ENCODE data around the gene TMCC3. TPM values are rescaled to one million over a fixed set of nuclear protein-coding genes. Genes with fewer than 3 reads are reported as not detected.

The TMCC3 gene
- total RNA-seq, 1 donor from 2014 or later: 0.08 TPM

- no peak overlapping the region for H3K27ac Mint-ChIP-seq
- no peak for DNase-seq (ENCODE audit: low spot score)
- no peak overlapping the region for H3K4me3 Mint-ChIP-seq
- no peaks in the 10 kb centered on the region for H3K9me3 Mint-ChIP-seq
- intact Hi-C loops (cut with micrococcal nuclease): loop anchor here (10.0 kb wide), 1 partner anchor 234 kb away; no protein-coding TSS in a partner anchor
- peaks cover 3% of the 10 kb centered on the region for H3K27me3 Mint-ChIP-seq (ENCODE audit: insufficient read depth)
- H3K36me3 Mint-ChIP-seq (ENCODE audit: low read depth): no peaks in the 10 kb centered on the region
- H3K4me1 Mint-ChIP-seq (ENCODE audit: low read depth): peaks cover 10% of the 10 kb centered on the region
Observed at GRCh38 chr12:94538318-94538717, 112.0 kb downstream of the TMCC3 start.

- Mint-ChIP-seq H3K27ac (no peak overlapping the region), H3K36me3 (ENCODE audit: low read depth) (no peaks in the 10 kb centered on the region)
- intact Hi-C loops (cut with micrococcal nuclease): loop anchor here (10.0 kb wide), 1 partner anchor 232 kb away; no protein-coding TSS in a partner anchor
Observed at GRCh38 chr12:94536040-94536965, 114.1 kb downstream of the TMCC3 start.

GRCh38 chr12:94535510-94535921, 114.8 kb downstream of the TMCC3 start:
- Mint-ChIP-seq H3K9me3 (no peaks in the 10 kb centered on the region), H3K27me3 (ENCODE audit: insufficient read depth) (peaks cover 5% of the 10 kb centered on the region), H3K27ac (no peak overlapping the region), H3K36me3 (ENCODE audit: low read depth) (no peaks in the 10 kb centered on the region), H3K4me1 (ENCODE audit: low read depth) (peaks cover 17% of the 10 kb centered on the region), H3K4me3 (no peak overlapping the region)
- DNase-seq (ENCODE audit: low spot score): no peak
- intact Hi-C loops (cut with micrococcal nuclease): loop anchor here (10.0 kb wide), 1 partner anchor 231 kb away; no protein-coding TSS in a partner anchor

More at GRCh38 chr12:94536040-94536965, 114.1 kb downstream of the TMCC3 start:
- Mint-ChIP-seq H3K4me1 (ENCODE audit: low read depth) (peaks cover 17% of the 10 kb centered on the region), H3K9me3 (no peaks in the 10 kb centered on the region), H3K4me3 (no peak overlapping the region), H3K27me3 (ENCODE audit: insufficient read depth) (peaks cover 5% of the 10 kb centered on the region)
- no peak for DNase-seq (ENCODE audit: low spot score)

- H3K36me3 Mint-ChIP-seq (ENCODE audit: low read depth): no peaks in the 10 kb centered on the region
- H3K4me1 Mint-ChIP-seq (ENCODE audit: low read depth): peaks cover 17% of the 10 kb centered on the region
- H3K27me3 Mint-ChIP-seq (ENCODE audit: insufficient read depth): peaks cover 9% of the 10 kb centered on the region
- intact Hi-C loops (cut with micrococcal nuclease): loop anchor here (5.0 to 10.0 kb wide), 3 partner anchors 103 to 263 kb away; no protein-coding TSS in a partner anchor
- DNase-seq (ENCODE audit: low spot score): no peak
- H3K9me3 Mint-ChIP-seq: no peaks in the 10 kb centered on the region
- H3K27ac Mint-ChIP-seq: no peak overlapping the region
- no peak overlapping the region for H3K4me3 Mint-ChIP-seq
Observed at GRCh38 chr12:94534774-94535509, 115.4 kb downstream of the TMCC3 start.

- H3K9me3 Mint-ChIP-seq: no peaks in the 10 kb centered on the region
- intact Hi-C loops (cut with micrococcal nuclease): loop anchor here (5.0 to 10.0 kb wide), 3 partner anchors 102 to 262 kb away; no protein-coding TSS in a partner anchor
- H3K36me3 Mint-ChIP-seq (ENCODE audit: low read depth): no peaks in the 10 kb centered on the region
- no peak overlapping the region for H3K4me3 Mint-ChIP-seq
- peaks cover 17% of the 10 kb centered on the region for H3K4me1 Mint-ChIP-seq (ENCODE audit: low read depth)
- H3K27me3 Mint-ChIP-seq (ENCODE audit: insufficient read depth): peaks cover 10% of the 10 kb centered on the region
- no peak for DNase-seq (ENCODE audit: low spot score)
- no peak overlapping the region for H3K27ac Mint-ChIP-seq
Observed at GRCh38 chr12:94534278-94534677, 116.1 kb downstream of the TMCC3 start.

GRCh38 chr12:94532490-94533422, 117.6 kb downstream of the TMCC3 start:
- H3K36me3 Mint-ChIP-seq (ENCODE audit: low read depth): no peaks in the 10 kb centered on the region
- no peaks in the 10 kb centered on the region for H3K9me3 Mint-ChIP-seq
- H3K4me1 Mint-ChIP-seq (ENCODE audit: low read depth): peaks cover 17% of the 10 kb centered on the region
- no peak overlapping the region for H3K27ac Mint-ChIP-seq
- intact Hi-C loops (cut with micrococcal nuclease): loop anchor here (1.0 to 10.0 kb wide), 9 partner anchors 72 to 1030 kb away; no protein-coding TSS in a partner anchor
- peak; percentile 59 for DNase-seq (ENCODE audit: low spot score)
- H3K27me3 Mint-ChIP-seq (ENCODE audit: insufficient read depth): peaks cover 10% of the 10 kb centered on the region
- H3K4me3 Mint-ChIP-seq: no peak overlapping the region

- H3K27me3 Mint-ChIP-seq (ENCODE audit: insufficient read depth): peaks cover 10% of the 10 kb centered on the region
- no peaks in the 10 kb centered on the region for H3K36me3 Mint-ChIP-seq (ENCODE audit: low read depth)
- no peak overlapping the region for H3K27ac Mint-ChIP-seq
- intact Hi-C loops (cut with micrococcal nuclease): loop anchor here (5.0 to 10.0 kb wide), 3 partner anchors 99 to 259 kb away; no protein-coding TSS in a partner anchor
- no peaks in the 10 kb centered on the region for H3K9me3 Mint-ChIP-seq
- no peak overlapping the region for H3K4me3 Mint-ChIP-seq
- DNase-seq (ENCODE audit: low spot score): no peak
- peaks cover 17% of the 10 kb centered on the region for H3K4me1 Mint-ChIP-seq (ENCODE audit: low read depth)
Observed at GRCh38 chr12:94531196-94531720, 119.1 kb downstream of the TMCC3 start.

- Mint-ChIP-seq H3K4me3 (no peak overlapping the region), H3K27me3 (ENCODE audit: insufficient read depth) (peaks cover 15% of the 10 kb centered on the region), H3K4me1 (ENCODE audit: low read depth) (no peaks in the 10 kb centered on the region), H3K27ac (no peak overlapping the region), H3K9me3 (peaks cover 7% of the 10 kb centered on the region), H3K36me3 (ENCODE audit: low read depth) (no peaks in the 10 kb centered on the region)
- intact Hi-C loops (cut with micrococcal nuclease): no loop called here
- no peak for DNase-seq (ENCODE audit: low spot score)
Observed at GRCh38 chr12:94525951-94526350, 124.4 kb downstream of the TMCC3 start.

Other genes starting within 250 kb of the TMCC3 start
- 37.7 and 40.0 TPM in 2 replicates for gene CEP83, start 190.7 kb downstream of the TMCC3 start, total RNA-seq